Small intestine (tissue), 7 donors: ENCODE measurements around the gene TMEM109. TPM values are rescaled to one million over a fixed set of nuclear protein-coding genes. Genes with fewer than 3 reads are reported as not detected.

Experiments used
- DNase-seq, 2 donors: peaks; one replicate each; pipeline versions ENCODE4 v3.0.0 to v3.0.0-alpha.2; 2013
- FAIRE-seq: peaks from 2 replicates; lab custom pipeline; 2012; peaks lifted over from hg19 to GRCh38; lab: Jason Lieb, UNC
- H3K27ac ChIP-seq, 3 donors: one replicate each; pipeline ENCODE4 v1.5.1; 2013; ENCODE audit warnings: low read length in 2 of 3, mild to moderate bottlenecking in 2 of 3, control low read depth in 1 of 3, inconsistent platforms in 1 of 3, low read depth in 1 of 3, moderate library complexity in 1 of 3
- H3K27me3 ChIP-seq, 3 donors: one replicate each; pipeline ENCODE4 v1.6.1; 2013; ENCODE audit warnings: low read length in 3 of 3, inconsistent platforms in 1 of 3; ENCODE audit not compliant: control insufficient read depth in 3 of 3, insufficient read depth in 3 of 3
- H3K36me3 ChIP-seq, 3 donors: one replicate each; pipeline ENCODE4 v1.6.1; 2013; ENCODE audit warnings: low read length in 3 of 3, inconsistent platforms in 1 of 3, low read depth in 1 of 3, mild to moderate bottlenecking in 1 of 3, moderate library complexity in 1 of 3; ENCODE audit not compliant: control insufficient read depth in 3 of 3, insufficient read depth in 2 of 3
- H3K4me1 ChIP-seq, 3 donors: one replicate each; pipeline ENCODE4 v1.6.1; 2013; ENCODE audit warnings: low read length in 2 of 3, inconsistent platforms in 1 of 3, low read depth in 1 of 3, mild to moderate bottlenecking in 1 of 3, moderate library complexity in 1 of 3; ENCODE audit not compliant: control insufficient read depth in 3 of 3, insufficient read depth in 2 of 3
- H3K4me3 ChIP-seq, 3 donors: one replicate each; pipeline ENCODE4 v1.5.1; 2013; ENCODE audit warnings: low read length in 3 of 3, control low read depth in 1 of 3, inconsistent platforms in 1 of 3, low read depth in 1 of 3, mild to moderate bottlenecking in 1 of 3, moderate library complexity in 1 of 3
- H3K9me3 ChIP-seq, 2 donors: one replicate each; pipeline ENCODE4 v1.6.1; 2013; ENCODE audit warnings: low read depth in 1 of 2, low read length in 1 of 2; ENCODE audit not compliant: control insufficient read depth in 2 of 2, insufficient read depth in 1 of 2
- WGBS, 3 donors: extraction: QIAGEN DNeasy Blood & Tissue Kit; methylation state at CpG; one replicate each; pipeline ENCODE4 v1.1.7; 2013; 5-methylcytosine and 5-hydroxymethylcytosine counted together
- polyA plus RNA-seq, 4 donors: library from polyadenylated mRNA; stranded (reverse) in 3 of 4; unstranded in 1 of 4; fragments of 200-250 nt in 3 of 4; fragments of 120-200 nt in 1 of 4; gene quantifications; one replicate each; pipeline versions ENCODE4 v1.2.1 to v1.2.3, GENCODE V29; 2013
- donor health status: healthy with polysubstance abuse.
- donor health status: control.
- donor health status: control.
- donor health status: Bipolar disorder and iron deficiency.
- donor health status: healthy.

The TMEM109 gene
- polyA plus RNA-seq, 4 donors, result 14.1 to 63.7 (median 33.9) TPM

GRCh38 chr11:60889869-60890311 is 24.1 kb upstream of the TMEM109 start:
- 44 to 54% (median 49%) methylated on average over 6 of the region's 6 CpGs for WGBS, 3 donors
- peaks cover under 1 to 40% (median 5%) of the 10 kb centered on the region in 3 donors for H3K36me3 ChIP-seq
- H3K9me3 ChIP-seq, result no peaks in the 10 kb centered on the region
- H3K4me3 ChIP-seq, result no peak overlapping the region
- FAIRE-seq (no peak), DNase-seq (peak in 1 of 2 donors; percentile 42)
- H3K4me1 ChIP-seq, result peaks cover 0 to 3% (median 0%) of the 10 kb centered on the region in 3 donors
- no peaks in the 10 kb centered on the region for H3K27me3 ChIP-seq
- no peak overlapping the region for H3K27ac ChIP-seq

GRCh38 chr11:60890696-60891095 is 23.3 kb upstream of the TMEM109 start:
- DNase-seq (no peak), FAIRE-seq (no peak)
- Histone ChIP-seq H3K27me3 (no peaks in the 10 kb centered on the region), H3K4me3 (no peak overlapping the region), H3K27ac (no peak overlapping the region), H3K9me3 (no peaks in the 10 kb centered on the region), H3K36me3 (peaks cover 3 to 40% (median 9%) of the 10 kb centered on the region in 3 donors), H3K4me1 (peaks cover 0 to 3% (median 0%) of the 10 kb centered on the region in 3 donors)
- 60 to 72% (median 65%) methylated on average over 5 of the region's 5 CpGs for WGBS, 3 donors

GRCh38 chr11:60891103-60891741 is 22.7 kb upstream of the TMEM109 start:
- WGBS, 3 donors, result 77 to 92% (median 77%) methylated on average over 7 of the region's 7 CpGs
- FAIRE-seq (no peak), DNase-seq (no peak)
- peaks cover 5 to 42% (median 11%) of the 10 kb centered on the region in 3 donors for H3K36me3 ChIP-seq
- no peak overlapping the region for H3K4me3 ChIP-seq
- H3K4me1 ChIP-seq, result peaks cover 0 to 3% (median 0%) of the 10 kb centered on the region in 3 donors
- H3K9me3 ChIP-seq, result no peaks in the 10 kb centered on the region
- H3K27me3 ChIP-seq, result no peaks in the 10 kb centered on the region
- H3K27ac ChIP-seq, result no peak overlapping the region

- no peaks in the 10 kb centered on the region for H3K4me1 ChIP-seq
- no peaks in the 10 kb centered on the region for H3K9me3 ChIP-seq
- no peak overlapping the region for H3K27ac ChIP-seq
- DNase-seq (no peak), FAIRE-seq (no peak)
- no peak overlapping the region for H3K4me3 ChIP-seq
- H3K36me3 ChIP-seq, result peaks cover 17 to 47% (median 32%) of the 10 kb centered on the region in 3 donors
- no peaks in the 10 kb centered on the region for H3K27me3 ChIP-seq
- WGBS, 3 donors, result 71 to 91% (median 86%) methylated on average over 5 of the region's 5 CpGs
Observed at GRCh38 chr11:60895687-60896086, 18.3 kb upstream of the TMEM109 start.

- H3K4me3 ChIP-seq, result no peak overlapping the region
- H3K27ac ChIP-seq, result no peak overlapping the region
- DNase-seq, result no peak
- no peaks in the 10 kb centered on the region for H3K9me3 ChIP-seq
- no peaks in the 10 kb centered on the region for H3K4me1 ChIP-seq
- FAIRE-seq, result no peak
- H3K27me3 ChIP-seq, result no peaks in the 10 kb centered on the region
- WGBS, 3 donors, result 93 to 98% (median 98%) methylated on average over 4 of the region's 4 CpGs
- peaks cover 24 to 56% (median 37%) of the 10 kb centered on the region in 3 donors for H3K36me3 ChIP-seq
Observed at GRCh38 chr11:60897496-60897895, 16.5 kb upstream of the TMEM109 start.

GRCh38 chr11:60899046-60899936 is 14.7 kb upstream of the TMEM109 start:
- Histone ChIP-seq H3K36me3 (peaks cover 24 to 57% (median 39%) of the 10 kb centered on the region in 3 donors), H3K27me3 (no peaks in the 10 kb centered on the region), H3K9me3 (no peaks in the 10 kb centered on the region), H3K4me3 (no peak overlapping the region), H3K27ac (no peak overlapping the region), H3K4me1 (peaks cover 0 to 1% (median 0%) of the 10 kb centered on the region in 3 donors)
- 57 to 62% (median 59%) methylated on average over 12 of the region's 12 CpGs for WGBS, 3 donors
- FAIRE-seq, result no peak
- peak; percentile 64 to 76 for DNase-seq

GRCh38 chr11:60899977-60900376 is 14.0 kb upstream of the TMEM109 start:
- H3K4me1 ChIP-seq, result peaks cover 0 to 8% (median 5%) of the 10 kb centered on the region in 3 donors
- FAIRE-seq, result no peak
- WGBS, 3 donors, result 60 to 79% (median 65%) methylated on average over 4 of the region's 4 CpGs

GRCh38 chr11:60900673-60901404 is 13.1 kb upstream of the TMEM109 start:
- no peak for DNase-seq
- 86 to 87% (median 87%) methylated on average over 13 of the region's 13 CpGs for whole genome bisulfite sequencing, 3 donors
- Histone ChIP-seq H3K36me3 (peaks cover 17 to 57% (median 36%) of the 10 kb centered on the region in 3 donors), H3K4me3 (no peak overlapping the region), H3K27ac (no peak overlapping the region), H3K27me3 (no peaks in the 10 kb centered on the region), H3K4me1 (peaks cover 0 to 12% (median 8%) of the 10 kb centered on the region in 3 donors), H3K9me3 (no peaks in the 10 kb centered on the region)
- FAIRE-seq, result no peak

More at GRCh38 chr11:60899977-60900376, 14.0 kb upstream of the TMEM109 start:
- no peak overlapping the region for H3K4me3 ChIP-seq
- DNase-seq, result no peak
- no peaks in the 10 kb centered on the region for H3K9me3 ChIP-seq
- peaks cover 22 to 57% (median 38%) of the 10 kb centered on the region in 3 donors for H3K36me3 ChIP-seq
- no peaks in the 10 kb centered on the region for H3K27me3 ChIP-seq
- no peak overlapping the region for H3K27ac ChIP-seq
